NOMO-1 treated with dmso at 0.1 percent for 144 hours (cell line): Measurements from ENCODE around the gene VIPR2.
"Not testable (repeated sequence)": the region's sequence is repeated elsewhere in the genome, so short reads cannot be mapped to it uniquely, and the experiment has no call there.

ENCODE experiments used
- DNase-seq: peaks from one replicate; lab custom pipeline; 2025; ENCODE audit not compliant: unreplicated experiment; lab: John Stamatoyannopoulos, UW

Gene VIPR2

GRCh38 chr7:159144758-159145489, at the start of gene VIPR2:
TSS of gene VIPR2 (minus strand) at chr7:159144867. CDS start at chr7:159144771, 96 bp downstream.
- DNase-seq, result no peak

- no peak for DNase-seq
These were observed 49.0 kb upstream of the VIPR2 start for GRCh38 chr7:159193543-159194090.

- DNase-seq, result no peak
These were observed 48.2 kb upstream of the VIPR2 start for GRCh38 chr7:159192725-159193453.

GRCh38 chr7:159192013-159192412, 47.3 kb upstream of the VIPR2 start:
- DNase-seq, result no peak

- no peak for DNase-seq
These were observed 46.6 kb upstream of the VIPR2 start for GRCh38 chr7:159191236-159191635.

GRCh38 chr7:159188011-159188410, 43.3 kb upstream of the VIPR2 start:
- no peak for DNase-seq

DNA sequence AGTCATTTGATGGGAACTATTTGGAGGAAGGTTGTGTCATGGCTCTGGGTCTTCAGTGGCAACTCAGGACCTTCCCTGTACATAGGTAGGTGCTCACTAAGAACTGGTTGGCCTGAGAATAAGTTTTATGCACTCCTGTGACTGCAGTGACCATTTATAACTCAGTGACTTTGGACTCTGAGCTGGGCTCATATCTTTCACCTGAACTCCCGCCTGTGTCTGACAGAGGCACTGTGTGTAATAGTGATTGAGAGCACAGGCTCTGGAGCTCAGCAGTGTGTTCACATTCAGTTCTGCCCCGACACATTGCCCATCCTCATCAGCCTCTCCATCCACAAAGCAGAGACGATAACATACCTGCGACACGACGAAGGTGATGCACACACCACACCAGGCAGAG, 34.6 kb upstream of the VIPR2 start:
- no peak for DNase-seq

- DNase-seq, result no peak
These were observed 32.8 kb upstream of the VIPR2 start for GRCh38 chr7:159177284-159177953.

GRCh38 chr7:159175792-159176191, 31.1 kb upstream of the VIPR2 start:
- DNase-seq, result no peak

- DNase-seq, result not testable (repeated sequence)
These were observed 30.4 kb upstream of the VIPR2 start for GRCh38 chr7:159175100-159175499.

DNA sequence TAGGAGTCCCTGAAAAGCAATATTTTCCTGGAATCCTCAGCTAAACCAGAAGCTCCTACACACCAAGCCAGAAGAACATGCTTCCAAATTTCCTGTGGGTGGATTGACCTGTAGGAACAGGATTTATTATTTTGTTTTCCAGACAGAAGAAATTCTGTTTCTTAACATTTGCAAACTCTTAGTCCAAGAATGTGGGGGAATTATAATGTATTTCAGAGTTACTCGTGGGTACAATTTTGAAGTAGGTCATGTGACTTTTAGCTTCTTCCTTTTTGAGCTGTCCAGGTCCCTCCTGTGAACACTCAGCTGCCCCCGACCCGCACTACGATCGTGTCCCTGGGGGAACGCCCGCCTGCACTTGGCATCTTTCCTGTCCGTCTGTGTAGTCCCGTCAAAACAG, 27.7 kb upstream of the VIPR2 start:
- no peak for DNase-seq

GRCh38 chr7:159169391-159169790, 24.7 kb upstream of the VIPR2 start:
- DNase-seq, result no peak

GRCh38 chr7:159167139-159167538, 22.5 kb upstream of the VIPR2 start:
- no peak for DNase-seq

DNA sequence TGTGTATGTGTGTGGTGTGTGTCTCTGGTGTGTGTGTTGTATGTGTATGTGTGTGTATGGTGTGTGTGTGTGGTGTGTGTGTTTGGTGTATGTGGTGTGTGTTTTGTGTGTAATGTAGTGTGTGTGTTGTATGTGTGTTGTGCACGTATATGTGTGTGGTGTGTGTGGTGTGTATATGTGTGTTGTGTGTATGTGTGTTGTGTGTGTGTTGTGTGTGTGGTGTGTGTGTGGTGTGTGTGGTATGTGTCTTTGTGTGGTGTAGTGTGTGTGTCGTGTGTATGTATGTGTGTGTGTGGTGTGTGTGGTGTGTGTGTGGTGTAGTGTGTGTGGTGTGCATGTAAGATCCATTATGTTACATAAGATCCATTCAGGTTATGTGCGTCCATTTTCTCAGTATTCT, 21.9 kb upstream of the VIPR2 start:
- no peak for DNase-seq

DNA sequence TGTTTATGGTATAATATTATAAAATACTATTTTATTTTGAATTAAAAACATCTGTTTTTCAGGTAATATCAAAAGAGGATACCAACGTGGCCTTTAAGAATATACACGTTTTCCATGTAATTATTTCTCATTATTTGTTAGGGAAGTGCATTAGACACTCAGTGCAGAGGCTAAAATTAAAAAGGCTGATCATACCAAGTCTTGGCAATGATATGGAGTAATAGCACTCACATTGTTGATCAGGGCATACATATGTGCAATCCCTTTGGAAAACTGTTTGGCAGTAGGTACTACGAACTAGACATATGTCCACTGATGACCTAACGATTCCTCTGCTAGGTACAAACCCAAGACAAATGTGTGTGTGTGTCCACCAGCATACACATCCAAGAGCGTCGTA, 20.7 kb upstream of the VIPR2 start:
- no peak for DNase-seq

GRCh38 chr7:159163703-159164301, 19.1 kb upstream of the VIPR2 start:
- DNase-seq, result not testable (repeated sequence)

- DNase-seq, result not testable (repeated sequence)
These were observed 17.5 kb upstream of the VIPR2 start for GRCh38 chr7:159162050-159162626.

GRCh38 chr7:159160450-159160849, 15.8 kb upstream of the VIPR2 start:
- DNase-seq, result no peak

DNA sequence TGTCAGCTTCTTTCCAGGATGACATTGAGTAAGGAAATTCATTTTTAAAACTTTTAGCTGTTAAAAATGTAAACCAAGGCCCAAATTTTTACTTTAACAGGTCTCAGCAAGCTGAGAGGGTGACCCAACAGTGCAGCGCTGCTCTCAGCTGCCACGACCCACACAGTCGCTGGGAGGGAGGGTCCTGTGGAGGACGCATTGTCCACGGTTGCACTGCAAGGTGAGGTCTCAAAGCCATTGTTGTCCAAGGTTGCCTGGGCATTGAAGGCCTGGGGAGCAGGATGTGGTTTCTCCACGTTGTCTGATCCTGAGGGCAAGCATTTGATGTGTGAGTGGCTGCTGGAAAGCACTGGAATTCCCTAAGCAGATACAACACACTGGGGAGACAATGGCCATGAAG, 15.1 kb upstream of the VIPR2 start:
- DNase-seq, result no peak

GRCh38 chr7:159158888-159159405, 14.3 kb upstream of the VIPR2 start:
- DNase-seq, result no peak
